HG03378 (cell line): ENCODE measurements around the gene OR51A7.
"Not testable (repeated sequence)": the region's sequence is repeated elsewhere in the genome, so short reads cannot be mapped to it uniquely, and the experiment has no call there.

Source experiments
- ATAC-seq: cut with Tn5 transposase; IDR thresholded peaks from one replicate; pipeline ENCODE4 v1.9.1; 2021; ENCODE audit warnings: mild to moderate bottlenecking, moderate library complexity; ENCODE audit not compliant: unreplicated experiment

The OR51A7 gene

GRCh38 chr11:4955613-4956012, 52.0 kb downstream of the OR51A7 start, which contains the start of gene OR51A2:
OR51A2 (minus strand) TSS chr11:4955713; CDS start chr11:4955713, 0 bp downstream.
- ATAC-seq: not testable (repeated sequence)

- ATAC-seq: no peak
Measured at GRCh38 chr11:4957396-4957795, 53.8 kb downstream of the OR51A7 start.
